GM12878 (cell line): ENCODE results near the gene ATG4B. TPM values are rescaled to one million over a fixed set of nuclear protein-coding genes. Genes with fewer than 3 reads are reported as not detected.

Experiments
- ATAC-seq: fragments of 200-7000 bp; cut with Tn5 transposase; 3 replicates; pipeline ENCODE4 v1.9.1; 2020; ENCODE audit warnings: mild to moderate bottlenecking, moderate library complexity
- BruUV-seq: library from RNA; stranded (reverse); fragments of 400-500 nt; replicated peaks from 2 replicates; lab custom pipeline; 2021; lab: Mats Ljungman, UMichigan
- CTCF ChIA-PET: fragments of 300-600 bp; sonication (Branson Sonifier 250); formaldehyde crosslinking; extraction: SDS; loops from one replicate; lab custom pipeline; 2021; ENCODE audit warnings: inconsistent platforms; lab: Yijun Ruan, JAX
- POLR2A ChIA-PET: fragments of 350-600 bp; formaldehyde crosslinking; extraction: SDS; loops from one replicate; lab custom pipeline; 2021; ENCODE audit warnings: inconsistent platforms; lab: Charles Lee
- RAD21 ChIA-PET: fragments of 300-600 bp; sonication (Branson Sonifier 250); formaldehyde crosslinking; loops from one replicate; lab custom pipeline; 2023; ENCODE audit warnings: antibody characterized with exemption; ENCODE audit not compliant: unreplicated experiment; lab: Charles Lee
- SMC1A ChIA-PET: fragments of 300-600 bp; sonication (Branson Sonifier 250); formaldehyde crosslinking; loops from one replicate; lab custom pipeline; 2023; ENCODE audit not compliant: unreplicated experiment, uncharacterized antibody; lab: Charles Lee
- DNase-seq: peaks from one replicate; pipeline ENCODE4 v3.0.0-alpha.2; 2011; ENCODE audit warnings: low read depth, low spot score
- FAIRE-seq: peaks from 3 replicates; lab custom pipeline; 2011; peaks lifted over from hg19 to GRCh38; lab: Jason Lieb, UNC
- H2AFZ ChIP-seq: 2 replicates; pipeline ENCODE4 v1.6.0; 2011; ENCODE audit warnings: low read depth, low read length, control low read depth; ENCODE audit not compliant: control insufficient read depth
- H3K27ac ChIP-seq: 2 replicates; pipeline ENCODE4 v1.5.1; 2011; ENCODE audit warnings: control low read depth; ENCODE audit not compliant: control insufficient read depth, insufficient read depth
- H3K27me3 ChIP-seq, 2 experiments: replicated peaks in 1 of 2; 2 replicates each; pipeline versions ENCODE4 v1.6.0 to v1.6.1; 2011; ENCODE audit warnings: low read length in 1 of 2; ENCODE audit not compliant: control insufficient read depth in 2 of 2, insufficient read depth in 2 of 2
- H3K36me3 ChIP-seq, 2 experiments: 2 replicates each; pipeline ENCODE4 v1.5.1; 2011; ENCODE audit warnings: low read length in 1 of 2; ENCODE audit not compliant: control insufficient read depth in 2 of 2, insufficient read depth in 2 of 2
- H3K4me1 ChIP-seq: 2 replicates; pipeline ENCODE4 v1.6.1; 2011; ENCODE audit warnings: mild to moderate bottlenecking, low read length, moderate library complexity, mixed read lengths; ENCODE audit not compliant: control insufficient read depth, insufficient read depth
- H3K4me2 ChIP-seq: 2 replicates; pipeline ENCODE4 v1.6.0; 2011; ENCODE audit warnings: control low read depth; ENCODE audit not compliant: control insufficient read depth, insufficient read depth
- H3K4me3 ChIP-seq: fragments of 200-600 bp; sonication (generic); 2 replicates; pipeline ENCODE4 v1.5.1; 2016
- H3K79me2 ChIP-seq: 2 replicates; pipeline ENCODE4 v1.6.0; 2011; ENCODE audit warnings: low read length; ENCODE audit not compliant: control insufficient read depth, insufficient read depth
- H3K9ac ChIP-seq: 2 replicates; pipeline ENCODE4 v1.8.0; 2011; ENCODE audit warnings: low read length, control low read depth, mixed read lengths; ENCODE audit not compliant: control insufficient read depth, insufficient read depth
- H3K9me3 ChIP-seq: replicated peaks from 3 replicates; pipeline ENCODE4 v1.5.1; 2011; ENCODE audit warnings: mild to moderate bottlenecking, low read length; ENCODE audit not compliant: control insufficient read depth, insufficient read depth
- H4K20me1 ChIP-seq: 2 replicates; pipeline ENCODE4 v1.6.0; 2011; ENCODE audit not compliant: control insufficient read depth, insufficient read depth
- ASH2L ChIP-seq: fragments of 300-600, 200-600 bp; sonication (generic); IDR thresholded peaks from 2 replicates; pipeline ENCODE4 v1.6.1; 2017; ENCODE audit warnings: low read depth, mild to moderate bottlenecking, borderline replicate concordance
- CHD2 ChIP-seq: IDR thresholded peaks from 2 replicates; pipeline ENCODE4 v1.6.1; 2011; ENCODE audit warnings: low read depth, low read length, improper control_type of control experiment, borderline replicate concordance
- EED ChIP-seq: sonication (generic); IDR thresholded peaks from 2 replicates; pipeline ENCODE4 v1.6.1; 2016; ENCODE audit warnings: antibody characterized with exemption, low read depth
- FOXK2 ChIP-seq: fragments of 450-650 bp; IDR thresholded peaks from 2 replicates; pipeline ENCODE4 v1.6.1; 2017; ENCODE audit warnings: mild to moderate bottlenecking, moderate library complexity
- HDAC2 ChIP-seq: fragments of 200-600 bp; sonication (generic); IDR thresholded peaks from 2 replicates; pipeline ENCODE4 v1.6.1; 2017
- HDGF ChIP-seq: fragments of 450-650 bp; IDR thresholded peaks from 2 replicates; pipeline ENCODE4 v1.6.1; 2016; ENCODE audit warnings: antibody characterized with exemption
- KAT2A ChIP-seq: conservative IDR thresholded peaks from 2 replicates; pipeline ENCODE4 v1.6.1; 2011; ENCODE audit warnings: low read depth, low read length; ENCODE audit not compliant: control insufficient read depth
- NFYB ChIP-seq: IDR thresholded peaks from 2 replicates; pipeline ENCODE4 v1.6.1; 2011; ENCODE audit warnings: low read depth, mild to moderate bottlenecking, low read length, improper control_type of control experiment, moderate library complexity; ENCODE audit not compliant: insufficient read depth
- NR2C1 ChIP-seq: fragments of 450-650 bp; IDR thresholded peaks from 2 replicates; pipeline ENCODE4 v1.6.1; 2017; ENCODE audit warnings: antibody characterized with exemption, mild to moderate bottlenecking, moderate library complexity
- RAD51 ChIP-seq: fragments of 450-650 bp; IDR thresholded peaks from 2 replicates; pipeline ENCODE4 v1.6.1; 2016; ENCODE audit warnings: moderate library complexity, mild to moderate bottlenecking, inconsistent platforms
- RB1 ChIP-seq: fragments of 450-650 bp; formaldehyde crosslinking; IDR thresholded peaks from 2 replicates; pipeline ENCODE4 v1.6.1; 2017; ENCODE audit warnings: mild to moderate bottlenecking, borderline replicate concordance
- SIX5 ChIP-seq: IDR thresholded peaks from 2 replicates; pipeline ENCODE4 v1.6.1; 2011; ENCODE audit warnings: mild to moderate bottlenecking, low read depth, low read length, moderate library complexity; ENCODE audit not compliant: severe bottlenecking
- SPI1 ChIP-seq: IDR thresholded peaks from 2 replicates; pipeline ENCODE4 v1.6.1; 2011; ENCODE audit warnings: low read depth, mild to moderate bottlenecking, low read length, moderate library complexity, borderline replicate concordance; ENCODE audit not compliant: insufficient read depth
- TCF7 ChIP-seq: IDR thresholded peaks from 2 replicates; pipeline ENCODE4 v1.6.1; 2014; ENCODE audit warnings: antibody characterized with exemption, borderline replicate concordance
- WGBS: methylation state at CpG from one replicate; pipeline ENCODE4 v1.1.6; 2016; ENCODE audit warnings: low lambda C conversion rate; ENCODE audit not compliant: insufficient replicate concordance, insufficient coverage; ENCODE audit errors: missing lambda C conversion rate; 5-methylcytosine and 5-hydroxymethylcytosine counted together
- in situ Hi-C: fragments of 300-500 bp; cut with MboI; formaldehyde crosslinking; loops from 9 replicates; pipeline ENCODE4 v1.14.3; 2018; ENCODE audit warnings: mixed read lengths
- intact Hi-C: fragments of 100-400 bp; cut with micrococcal nuclease; formaldehyde crosslinking; loops from one replicate; pipeline ENCODE4 v1.14.2; 2022; ENCODE audit not compliant: unreplicated experiment
- polyA plus RNA-seq, 11 experiments: library from polyadenylated mRNA; depleted of rRNA in 4 of 11; unstranded in 6 of 11; stranded (reverse) in 5 of 11; fragments of >200 nt; fragmentation: Nextera tagmentation in 4 of 11; fragmentation: Illumina TruSeq in 1 of 11; extraction: Ambion mirVana in 4 of 11; extraction: Trizol in 1 of 11; gene quantifications; 1 replicate in 1 of 11; 2 replicates in 10 of 11; pipeline versions ENCODE4 v1.2.1 to v1.2.3, GENCODE V29; 2011 to 2016; ENCODE audit warnings: inconsistent platforms in 2 of 11, missing spikeins in 2 of 11, low read depth in 1 of 11
- total RNA-seq, 4 experiments: library from RNA; depleted of rRNA in 3 of 4; stranded (reverse); fragments of >200 nt in 3 of 4; fragmentation: Illumina TruSeq in 1 of 4; extraction: Trizol in 1 of 4; gene quantifications; 2 replicates each; pipeline versions ENCODE4 v1.2.1 to v1.2.3, GENCODE V29; 2013 to 2021
- TF ChIP-seq, protein P1 (sequence below): IDR thresholded peaks from 2 replicates; pipeline ENCODE4 v1.6.1; 2012; ENCODE audit warnings: mild to moderate bottlenecking, low read depth, low read length

Gene ATG4B
- total and polyA plus RNA-seq, 10 of the 15 experiments (the other 5 are each of a cell fraction or from before 2014, with no cell fraction given), result 5.8 to 84.1 (median 64.9) TPM

- TF ChIP-seq, protein P1, sequence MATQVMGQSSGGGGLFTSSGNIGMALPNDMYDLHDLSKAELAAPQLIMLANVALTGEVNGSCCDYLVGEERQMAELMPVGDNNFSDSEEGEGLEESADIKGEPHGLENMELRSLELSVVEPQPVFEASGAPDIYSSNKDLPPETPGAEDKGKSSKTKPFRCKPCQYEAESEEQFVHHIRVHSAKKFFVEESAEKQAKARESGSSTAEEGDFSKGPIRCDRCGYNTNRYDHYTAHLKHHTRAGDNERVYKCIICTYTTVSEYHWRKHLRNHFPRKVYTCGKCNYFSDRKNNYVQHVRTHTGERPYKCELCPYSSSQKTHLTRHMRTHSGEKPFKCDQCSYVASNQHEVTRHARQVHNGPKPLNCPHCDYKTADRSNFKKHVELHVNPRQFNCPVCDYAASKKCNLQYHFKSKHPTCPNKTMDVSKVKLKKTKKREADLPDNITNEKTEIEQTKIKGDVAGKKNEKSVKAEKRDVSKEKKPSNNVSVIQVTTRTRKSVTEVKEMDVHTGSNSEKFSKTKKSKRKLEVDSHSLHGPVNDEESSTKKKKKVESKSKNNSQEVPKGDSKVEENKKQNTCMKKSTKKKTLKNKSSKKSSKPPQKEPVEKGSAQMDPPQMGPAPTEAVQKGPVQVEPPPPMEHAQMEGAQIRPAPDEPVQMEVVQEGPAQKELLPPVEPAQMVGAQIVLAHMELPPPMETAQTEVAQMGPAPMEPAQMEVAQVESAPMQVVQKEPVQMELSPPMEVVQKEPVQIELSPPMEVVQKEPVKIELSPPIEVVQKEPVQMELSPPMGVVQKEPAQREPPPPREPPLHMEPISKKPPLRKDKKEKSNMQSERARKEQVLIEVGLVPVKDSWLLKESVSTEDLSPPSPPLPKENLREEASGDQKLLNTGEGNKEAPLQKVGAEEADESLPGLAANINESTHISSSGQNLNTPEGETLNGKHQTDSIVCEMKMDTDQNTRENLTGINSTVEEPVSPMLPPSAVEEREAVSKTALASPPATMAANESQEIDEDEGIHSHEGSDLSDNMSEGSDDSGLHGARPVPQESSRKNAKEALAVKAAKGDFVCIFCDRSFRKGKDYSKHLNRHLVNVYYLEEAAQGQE, result no peak
- TF ChIP-seq HDAC2, result no peak
These were observed 21.9 kb upstream of the ATG4B start (continued) for GRCh38 chr2:241615522-241616052.

- in situ Hi-C loops, result no loop called here
- CTCF ChIA-PET, result no interaction called here
These were observed 21.0 kb upstream of the ATG4B start for GRCh38 chr2:241616168-241617125.

More at GRCh38 chr2:241616168-241617125, 21.0 kb upstream of the ATG4B start:
- Histone ChIP-seq H3K9ac (no peak overlapping the region), H3K79me2 (peaks cover 29% of the 10 kb centered on the region), H2AFZ (no peak overlapping the region), H3K4me2 (peak overlapping the region; percentile 95), H3K4me3 (no peak overlapping the region)
- DNase-seq, result no peak
- WGBS, result 91% methylated on average over 29 of the region's 30 CpGs
- POLR2A ChIA-PET, result no interaction called here
- intact Hi-C loops, result loop anchor here (10.0 kb wide), 1 partner anchor 262 kb away; the partner anchor contains the start of gene FARP2
- TF ChIP-seq ASH2L (no peak), NFYB (no peak), HDGF (no peak), RB1 (no peak), FOXK2 (no peak), KAT2A (no peak), SPI1 (no peak), CHD2 (no peak), TCF7 (no peak), SIX5 (no peak), EED (no peak), RAD51 (no peak), NR2C1 (no peak)
- TF ChIP-seq, all 136 proteins: peak for 0
- RAD21 ChIA-PET, result no interaction called here
- no peak for ATAC-seq
- no peaks in the 10 kb centered on the region for H3K27me3 ChIP-seq
- H3K36me3 ChIP-seq, result peaks cover 4 to 8% of the 10 kb centered on the region in 2 experiments
- SMC1A ChIA-PET, result interaction anchor here (0.8 kb wide), 1 partner anchor 10 kb away, joined by 3 read pairs; no protein-coding TSS in a partner anchor
- no peak for FAIRE-seq
- no peak overlapping the region for H3K27ac ChIP-seq
- no peaks in the 10 kb centered on the region for H3K9me3 ChIP-seq
- no peaks in the 10 kb centered on the region for H4K20me1 ChIP-seq
- H3K4me1 ChIP-seq, result peaks cover 9% of the 10 kb centered on the region
- BruUV-seq, result TSS peak; percentile 54
